ENCODE measurements around the gene SSTR5.

Gene SSTR5

GRCh38 chr16:1094601-1095449 lies 22.3 kb downstream of the SSTR5 start:
- no peak for TF ChIP-seq SIN3A (IDR thresholded peaks at IDR 0.05; ENCODE audit: borderline replicate concordance, insufficient read depth, low read length)

GRCh38 chr16:1095450-1096168 lies 23.1 kb downstream of the SSTR5 start:
- TF ChIP-seq TAF1 (IDR thresholded peaks at IDR 0.05; ENCODE audit: borderline replicate concordance, insufficient read depth, low read length) (no peak), SIN3A (IDR thresholded peaks at IDR 0.05; ENCODE audit: borderline replicate concordance, insufficient read depth, low read length) (no peak), FOXP2 (optimal IDR thresholded peaks at IDR 0.05; ENCODE audit: borderline replicate concordance, extremely low read depth, extremely low read length, insufficient read depth) (no peak), POLR2AphosphoS5 (IDR thresholded peaks at IDR 0.05; ENCODE audit: low read depth, low read length) (no peak)
- TF ChIP-seq, protein P1, sequence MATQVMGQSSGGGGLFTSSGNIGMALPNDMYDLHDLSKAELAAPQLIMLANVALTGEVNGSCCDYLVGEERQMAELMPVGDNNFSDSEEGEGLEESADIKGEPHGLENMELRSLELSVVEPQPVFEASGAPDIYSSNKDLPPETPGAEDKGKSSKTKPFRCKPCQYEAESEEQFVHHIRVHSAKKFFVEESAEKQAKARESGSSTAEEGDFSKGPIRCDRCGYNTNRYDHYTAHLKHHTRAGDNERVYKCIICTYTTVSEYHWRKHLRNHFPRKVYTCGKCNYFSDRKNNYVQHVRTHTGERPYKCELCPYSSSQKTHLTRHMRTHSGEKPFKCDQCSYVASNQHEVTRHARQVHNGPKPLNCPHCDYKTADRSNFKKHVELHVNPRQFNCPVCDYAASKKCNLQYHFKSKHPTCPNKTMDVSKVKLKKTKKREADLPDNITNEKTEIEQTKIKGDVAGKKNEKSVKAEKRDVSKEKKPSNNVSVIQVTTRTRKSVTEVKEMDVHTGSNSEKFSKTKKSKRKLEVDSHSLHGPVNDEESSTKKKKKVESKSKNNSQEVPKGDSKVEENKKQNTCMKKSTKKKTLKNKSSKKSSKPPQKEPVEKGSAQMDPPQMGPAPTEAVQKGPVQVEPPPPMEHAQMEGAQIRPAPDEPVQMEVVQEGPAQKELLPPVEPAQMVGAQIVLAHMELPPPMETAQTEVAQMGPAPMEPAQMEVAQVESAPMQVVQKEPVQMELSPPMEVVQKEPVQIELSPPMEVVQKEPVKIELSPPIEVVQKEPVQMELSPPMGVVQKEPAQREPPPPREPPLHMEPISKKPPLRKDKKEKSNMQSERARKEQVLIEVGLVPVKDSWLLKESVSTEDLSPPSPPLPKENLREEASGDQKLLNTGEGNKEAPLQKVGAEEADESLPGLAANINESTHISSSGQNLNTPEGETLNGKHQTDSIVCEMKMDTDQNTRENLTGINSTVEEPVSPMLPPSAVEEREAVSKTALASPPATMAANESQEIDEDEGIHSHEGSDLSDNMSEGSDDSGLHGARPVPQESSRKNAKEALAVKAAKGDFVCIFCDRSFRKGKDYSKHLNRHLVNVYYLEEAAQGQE (IDR thresholded peaks at IDR 0.05; ENCODE audit: insufficient read depth in 1 of 2, low read depth in 2 of 2, low read length in 2 of 2): no peak

DNA sequence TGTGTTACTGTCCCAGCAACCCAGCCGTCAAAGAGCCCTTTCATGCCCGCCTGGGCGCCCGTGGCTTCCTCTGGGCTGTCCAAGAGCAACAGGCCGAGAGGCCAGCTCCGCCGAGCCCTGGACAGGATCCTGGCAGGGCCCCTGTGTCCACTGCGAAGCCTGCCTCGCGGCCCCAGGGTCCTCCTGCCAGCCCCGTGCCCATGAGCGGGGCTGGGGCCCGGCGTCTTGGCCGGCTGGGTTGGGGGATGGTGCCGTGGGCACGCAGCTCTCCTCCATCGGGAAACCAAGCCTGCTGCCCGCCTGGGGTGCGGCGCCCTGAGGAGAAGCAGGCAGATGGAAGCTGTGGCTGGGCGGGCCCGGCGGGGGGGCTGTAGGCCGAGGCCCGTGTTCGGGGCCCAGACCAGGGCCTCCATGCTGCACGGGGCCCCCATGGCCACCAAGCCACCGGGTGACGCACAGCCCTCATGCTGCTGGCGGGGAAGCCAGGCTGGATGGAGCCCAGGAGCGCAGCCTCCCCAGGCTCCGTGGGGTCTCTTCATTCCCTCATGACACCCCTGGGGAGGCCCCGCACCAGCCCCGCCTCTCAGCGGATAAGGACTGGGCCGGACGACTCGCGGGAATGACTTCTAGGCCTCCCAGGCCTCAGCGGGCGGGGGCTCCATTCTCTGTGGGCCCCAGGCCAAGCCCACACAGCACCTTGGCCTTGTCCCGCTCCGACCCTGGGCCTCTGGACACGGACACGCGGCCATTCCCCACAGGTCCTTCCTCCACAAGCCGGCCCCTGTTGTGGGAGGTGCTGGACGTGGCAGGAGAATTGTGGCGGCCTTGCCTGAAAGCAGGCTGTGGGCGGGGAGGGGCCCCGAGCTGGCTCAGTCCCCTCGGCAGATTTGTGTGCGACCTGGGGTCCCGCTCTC lies 23.9 kb downstream of the SSTR5 start, which contains the start of gene C1QTNF8:
C1QTNF8 (minus strand) TSS at position 76 of the 914 bp plus-strand sequence. CDS start 1,322 bp downstream, outside the sequence.
- no peak for TF ChIP-seq SIN3A (IDR thresholded peaks at IDR 0.05; ENCODE audit: borderline replicate concordance, insufficient read depth, low read length)
- TF ChIP-seq, protein P1 (IDR thresholded peaks at IDR 0.05; ENCODE audit: insufficient read depth in 1 of 2, low read depth in 2 of 2, low read length in 2 of 2): no peak
- TF ChIP-seq POLR2AphosphoS5 (IDR thresholded peaks at IDR 0.05; ENCODE audit: low read depth, low read length): no peak
- no peak for TF ChIP-seq TAF1 (IDR thresholded peaks at IDR 0.05; ENCODE audit: borderline replicate concordance, insufficient read depth, low read length)
- no peak for TF ChIP-seq FOXP2 (optimal IDR thresholded peaks at IDR 0.05; ENCODE audit: borderline replicate concordance, extremely low read depth, extremely low read length, insufficient read depth)

- TF ChIP-seq FOXP2 (optimal IDR thresholded peaks at IDR 0.05; ENCODE audit: borderline replicate concordance, extremely low read depth, extremely low read length, insufficient read depth) (no peak), SIN3A (IDR thresholded peaks at IDR 0.05; ENCODE audit: borderline replicate concordance, insufficient read depth, low read length) (no peak), POLR2AphosphoS5 (IDR thresholded peaks at IDR 0.05; ENCODE audit: low read depth, low read length) (no peak), TAF1 (IDR thresholded peaks at IDR 0.05; ENCODE audit: borderline replicate concordance, insufficient read depth, low read length) (no peak)
- TF ChIP-seq, protein P1 (IDR thresholded peaks at IDR 0.05; ENCODE audit: insufficient read depth in 1 of 2, low read depth in 2 of 2, low read length in 2 of 2): no peak
These were observed 24.6 kb downstream of the SSTR5 start for GRCh38 chr16:1097156-1097555.

GRCh38 chr16:1097800-1098199 lies 25.3 kb downstream of the SSTR5 start:
- TF ChIP-seq FOXP2 (optimal IDR thresholded peaks at IDR 0.05; ENCODE audit: borderline replicate concordance, extremely low read depth, extremely low read length, insufficient read depth): no peak
- TF ChIP-seq SIN3A (IDR thresholded peaks at IDR 0.05; ENCODE audit: borderline replicate concordance, insufficient read depth, low read length): no peak
- no peak for TF ChIP-seq TAF1 (IDR thresholded peaks at IDR 0.05; ENCODE audit: borderline replicate concordance, insufficient read depth, low read length)
- TF ChIP-seq, protein P1 (IDR thresholded peaks at IDR 0.05; ENCODE audit: insufficient read depth in 1 of 2, low read depth in 2 of 2, low read length in 2 of 2): no peak
- TF ChIP-seq POLR2AphosphoS5 (IDR thresholded peaks at IDR 0.05; ENCODE audit: low read depth, low read length): no peak

Data from PFSK-1 (cell line).